OCI-LY3 (cell line): ENCODE measurements around the gene MTCL1.

ENCODE experiments used
- EZH2phosphoT487 ChIP-seq: fragments of 200-600 bp; shearing (Covaris generic); IDR thresholded peaks from 2 replicates; pipeline ENCODE4 v1.6.1; 2018; ENCODE audit warnings: antibody characterized with exemption, mixed run types, low read depth
- TF ChIP-seq, protein P1 (sequence below): fragments of 200-600, 300-600 bp; sonication (generic); IDR thresholded peaks from 2 replicates; pipeline ENCODE4 v1.5.1; 2014; ENCODE audit warnings: antibody characterized with exemption, low read length, low read depth

DNA sequence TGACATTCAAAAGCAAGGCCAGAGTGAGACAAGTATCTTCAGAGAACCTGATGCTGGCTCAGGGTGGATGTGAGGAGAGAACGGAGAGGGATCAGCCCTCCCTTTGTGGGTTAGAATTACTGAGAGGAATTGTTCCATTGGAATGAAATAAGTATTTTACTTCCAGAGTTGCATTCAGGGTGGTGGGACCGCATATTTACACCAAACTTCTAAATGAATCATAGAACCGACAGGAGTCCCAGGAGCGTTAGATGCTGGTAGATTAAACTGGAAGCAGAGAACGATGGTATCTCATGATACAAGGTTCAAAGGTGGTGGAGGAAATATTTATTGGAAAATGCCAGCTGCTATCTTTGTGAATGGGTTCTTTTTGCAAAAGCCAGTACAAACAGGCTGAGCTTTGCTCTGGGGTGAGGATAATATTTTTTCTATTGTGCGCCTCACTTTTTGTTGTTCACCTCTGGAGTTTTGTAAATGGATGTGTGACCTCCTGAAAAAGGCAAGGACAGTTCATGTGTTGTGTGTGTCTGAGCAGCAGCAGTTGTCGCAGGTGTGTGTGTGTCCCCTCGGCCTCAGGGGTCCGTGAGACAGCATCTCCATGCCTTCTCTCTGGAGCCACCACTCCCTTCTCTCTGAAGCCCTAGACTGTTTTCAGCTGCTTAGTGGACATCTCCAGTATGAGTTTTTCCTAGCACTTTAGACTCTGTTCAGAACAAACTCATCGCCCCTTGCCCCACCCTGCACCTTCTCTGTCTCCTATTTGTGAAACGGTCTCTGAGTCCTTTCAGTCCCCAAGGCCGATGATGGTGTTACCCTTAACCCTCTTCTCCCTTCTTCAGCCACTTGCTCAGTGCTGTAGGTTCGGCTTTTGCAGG lies 17.8 kb downstream of the MTCL1 start:
- TF ChIP-seq, protein P1, sequence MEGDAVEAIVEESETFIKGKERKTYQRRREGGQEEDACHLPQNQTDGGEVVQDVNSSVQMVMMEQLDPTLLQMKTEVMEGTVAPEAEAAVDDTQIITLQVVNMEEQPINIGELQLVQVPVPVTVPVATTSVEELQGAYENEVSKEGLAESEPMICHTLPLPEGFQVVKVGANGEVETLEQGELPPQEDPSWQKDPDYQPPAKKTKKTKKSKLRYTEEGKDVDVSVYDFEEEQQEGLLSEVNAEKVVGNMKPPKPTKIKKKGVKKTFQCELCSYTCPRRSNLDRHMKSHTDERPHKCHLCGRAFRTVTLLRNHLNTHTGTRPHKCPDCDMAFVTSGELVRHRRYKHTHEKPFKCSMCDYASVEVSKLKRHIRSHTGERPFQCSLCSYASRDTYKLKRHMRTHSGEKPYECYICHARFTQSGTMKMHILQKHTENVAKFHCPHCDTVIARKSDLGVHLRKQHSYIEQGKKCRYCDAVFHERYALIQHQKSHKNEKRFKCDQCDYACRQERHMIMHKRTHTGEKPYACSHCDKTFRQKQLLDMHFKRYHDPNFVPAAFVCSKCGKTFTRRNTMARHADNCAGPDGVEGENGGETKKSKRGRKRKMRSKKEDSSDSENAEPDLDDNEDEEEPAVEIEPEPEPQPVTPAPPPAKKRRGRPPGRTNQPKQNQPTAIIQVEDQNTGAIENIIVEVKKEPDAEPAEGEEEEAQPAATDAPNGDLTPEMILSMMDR = no peak
- no peak for TF ChIP-seq EZH2phosphoT487
